ENCODE results near the gene ICE1. TPM values are rescaled to one million over a fixed set of nuclear protein-coding genes. Genes with fewer than 3 reads are reported as not detected.

ICE1 gene
- total and polyA plus RNA-seq, 2 experiments from 2014 or later = 17.7 to 19.6 TPM

DNA sequence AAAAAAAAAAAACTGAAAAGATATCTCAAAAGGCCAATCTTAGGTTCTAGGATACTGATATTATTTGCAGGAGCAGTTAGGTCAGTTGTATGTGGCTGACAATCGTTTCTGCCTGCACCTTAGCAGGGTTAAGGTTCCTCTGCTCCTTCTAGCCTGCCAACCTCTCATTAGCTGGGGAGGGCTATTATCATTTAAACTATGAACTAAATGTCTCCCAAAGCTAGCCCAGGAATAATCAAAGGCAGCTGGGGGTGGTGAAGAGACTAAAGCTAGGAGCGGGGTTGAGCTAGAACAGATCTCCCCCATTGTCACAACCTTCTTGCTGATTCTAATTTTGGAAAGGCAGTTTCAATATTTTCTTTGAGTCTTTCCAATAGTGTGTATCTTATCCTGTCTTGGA is 99.9 kb downstream of the ICE1 start:
- no peak overlapping the region for H3K4me3 ChIP-seq
- H3K27ac ChIP-seq = peak overlapping the region; percentile 12
- TF ChIP-seq, protein P1, sequence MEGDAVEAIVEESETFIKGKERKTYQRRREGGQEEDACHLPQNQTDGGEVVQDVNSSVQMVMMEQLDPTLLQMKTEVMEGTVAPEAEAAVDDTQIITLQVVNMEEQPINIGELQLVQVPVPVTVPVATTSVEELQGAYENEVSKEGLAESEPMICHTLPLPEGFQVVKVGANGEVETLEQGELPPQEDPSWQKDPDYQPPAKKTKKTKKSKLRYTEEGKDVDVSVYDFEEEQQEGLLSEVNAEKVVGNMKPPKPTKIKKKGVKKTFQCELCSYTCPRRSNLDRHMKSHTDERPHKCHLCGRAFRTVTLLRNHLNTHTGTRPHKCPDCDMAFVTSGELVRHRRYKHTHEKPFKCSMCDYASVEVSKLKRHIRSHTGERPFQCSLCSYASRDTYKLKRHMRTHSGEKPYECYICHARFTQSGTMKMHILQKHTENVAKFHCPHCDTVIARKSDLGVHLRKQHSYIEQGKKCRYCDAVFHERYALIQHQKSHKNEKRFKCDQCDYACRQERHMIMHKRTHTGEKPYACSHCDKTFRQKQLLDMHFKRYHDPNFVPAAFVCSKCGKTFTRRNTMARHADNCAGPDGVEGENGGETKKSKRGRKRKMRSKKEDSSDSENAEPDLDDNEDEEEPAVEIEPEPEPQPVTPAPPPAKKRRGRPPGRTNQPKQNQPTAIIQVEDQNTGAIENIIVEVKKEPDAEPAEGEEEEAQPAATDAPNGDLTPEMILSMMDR (IDR thresholded peaks at IDR 0.05; ENCODE audit: low read depth, low read length) = no peak
- H3K36me3 ChIP-seq = no peaks in the 10 kb centered on the region
- H3K9me3 ChIP-seq (ENCODE audit: low read depth) = no peaks in the 10 kb centered on the region
- no peaks in the 10 kb centered on the region for H3K27me3 ChIP-seq
- no peak for DNase-seq (ENCODE audit: low read depth in 1 of 2, low spot score in 1 of 2)
- peaks cover 5% of the 10 kb centered on the region for H3K4me1 ChIP-seq (ENCODE audit: low read depth)

DNA sequence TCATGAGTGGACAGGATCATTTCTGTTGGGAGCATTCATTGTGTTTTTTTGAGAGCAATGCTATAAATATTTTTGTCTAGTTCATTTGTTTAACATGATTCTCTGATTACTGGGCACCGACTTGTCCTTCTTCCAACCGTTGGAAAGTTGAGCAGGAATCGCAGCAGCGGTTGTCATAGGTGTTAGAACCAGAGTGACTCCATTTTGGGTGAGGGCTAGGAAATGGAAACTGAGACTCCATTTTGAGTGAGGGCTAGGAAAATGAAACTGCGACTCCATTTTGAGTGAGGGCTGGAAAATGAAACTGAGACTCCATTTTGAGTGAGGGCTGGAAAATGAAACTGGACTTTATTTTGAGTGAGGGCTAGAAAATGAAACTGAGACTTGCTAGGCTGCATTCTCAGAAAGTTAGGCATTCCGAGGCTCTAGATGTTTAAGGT is 100.6 kb downstream of the ICE1 start:
- H3K4me1 ChIP-seq (ENCODE audit: low read depth) = peaks cover 5% of the 10 kb centered on the region
- H3K36me3 ChIP-seq = no peaks in the 10 kb centered on the region
- H3K27me3 ChIP-seq = no peaks in the 10 kb centered on the region
- TF ChIP-seq, protein P1 (IDR thresholded peaks at IDR 0.05; ENCODE audit: low read depth, low read length) = no peak
- H3K27ac ChIP-seq = no peak overlapping the region
- no peaks in the 10 kb centered on the region for H3K9me3 ChIP-seq (ENCODE audit: low read depth)
- H3K4me3 ChIP-seq = no peak overlapping the region
- DNase-seq (ENCODE audit: low read depth in 1 of 2, low spot score in 1 of 2) = no peak

DNA sequence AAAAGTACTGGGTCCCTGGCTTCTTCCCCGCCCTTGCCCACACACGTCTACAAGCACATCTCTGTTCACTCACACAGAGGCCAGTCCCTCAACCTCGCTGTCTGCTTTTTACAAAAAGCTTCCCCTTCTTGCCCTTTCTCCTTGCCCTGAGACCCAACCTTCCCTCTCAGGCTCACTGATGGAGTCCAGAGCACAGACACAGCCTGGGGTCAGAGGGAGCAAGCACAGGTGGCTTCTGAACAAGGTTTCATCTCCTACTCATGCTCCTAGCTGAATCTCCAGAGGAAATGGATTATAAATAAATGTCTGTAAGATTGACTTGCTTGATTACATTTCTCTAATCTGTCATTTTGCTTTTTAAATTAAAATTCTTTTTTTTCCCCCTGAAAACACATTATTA is 101.8 kb downstream of the ICE1 start:
- Histone ChIP-seq H3K27me3 (no peaks in the 10 kb centered on the region), H3K4me1 (ENCODE audit: low read depth) (peaks cover 5% of the 10 kb centered on the region), H3K27ac (no peak overlapping the region), H3K4me3 (no peak overlapping the region), H3K9me3 (ENCODE audit: low read depth) (no peaks in the 10 kb centered on the region), H3K36me3 (no peaks in the 10 kb centered on the region)
- TF ChIP-seq, protein P1 (IDR thresholded peaks at IDR 0.05; ENCODE audit: low read depth, low read length) = no peak
- DNase-seq (ENCODE audit: low read depth in 1 of 2, low spot score in 1 of 2) = no peak

DNA sequence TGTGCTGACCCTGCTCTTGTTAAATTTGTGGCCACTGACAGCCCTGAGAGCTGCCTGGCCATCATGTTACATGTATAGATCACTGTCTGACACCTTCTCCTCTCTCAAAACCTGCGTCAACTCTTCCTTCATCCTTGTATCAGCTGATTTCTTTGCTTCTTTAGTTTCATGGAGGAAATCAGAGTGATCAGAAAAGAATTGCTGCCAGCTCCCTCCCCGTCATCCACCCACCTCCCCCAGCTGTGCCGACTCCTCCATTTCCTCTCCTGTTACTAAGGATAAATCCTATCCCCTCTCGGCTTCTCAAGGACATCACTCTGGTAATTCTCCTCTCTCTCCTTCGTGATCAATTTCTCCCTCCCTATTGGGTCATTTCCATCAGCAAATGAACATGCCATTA is 108.9 kb downstream of the ICE1 start:
- Histone ChIP-seq H3K36me3 (no peaks in the 10 kb centered on the region), H3K4me1 (ENCODE audit: low read depth) (no peaks in the 10 kb centered on the region), H3K9me3 (ENCODE audit: low read depth) (no peaks in the 10 kb centered on the region), H3K27ac (no peak overlapping the region), H3K4me3 (no peak overlapping the region), H3K27me3 (no peaks in the 10 kb centered on the region)
- TF ChIP-seq, protein P1 (IDR thresholded peaks at IDR 0.05; ENCODE audit: low read depth, low read length) = no peak
- no peak for DNase-seq (ENCODE audit: low read depth in 1 of 2, low spot score in 1 of 2)

DNA sequence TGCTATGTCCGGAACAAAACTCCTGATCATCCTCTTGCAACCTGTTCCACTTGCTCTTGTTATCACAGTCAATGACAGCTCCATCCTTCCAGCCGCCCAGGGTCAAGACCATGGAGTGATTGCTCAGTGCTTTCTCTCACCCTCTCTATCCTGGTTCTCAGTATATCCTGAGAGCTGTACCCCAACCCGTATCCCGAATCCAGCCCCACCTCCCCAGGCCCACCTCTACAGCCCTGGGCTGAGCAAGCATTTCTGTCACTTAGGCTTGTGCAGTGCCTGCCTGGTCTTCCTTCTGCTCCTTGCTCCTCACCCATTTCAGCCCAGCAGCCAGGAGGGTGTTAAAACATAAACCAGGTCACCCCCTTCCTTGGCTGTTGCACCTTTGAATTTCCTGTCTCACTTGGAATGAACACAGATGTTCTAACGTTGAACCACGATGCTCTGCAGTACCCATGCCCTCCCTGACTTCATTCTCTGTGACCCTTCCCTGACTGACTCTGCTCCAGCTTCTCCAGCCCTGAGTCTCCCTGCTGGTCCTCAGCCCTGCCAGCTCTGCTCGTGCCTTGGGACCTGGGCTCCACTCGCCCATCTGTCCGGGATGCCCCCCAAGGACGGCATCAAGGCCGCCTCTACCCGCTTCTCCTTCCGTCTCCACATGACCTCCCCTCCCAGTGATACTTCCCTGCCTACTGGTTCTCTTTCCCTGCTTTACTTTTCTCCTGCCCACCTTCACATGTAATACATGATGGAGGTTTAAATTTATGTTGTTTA is 110.0 kb downstream of the ICE1 start:
- H3K36me3 ChIP-seq = no peaks in the 10 kb centered on the region
- no peaks in the 10 kb centered on the region for H3K27me3 ChIP-seq
- TF ChIP-seq, protein P1 (IDR thresholded peaks at IDR 0.05; ENCODE audit: low read depth, low read length) = no peak
- no peak for DNase-seq (ENCODE audit: low read depth in 1 of 2, low spot score in 1 of 2)
- H3K4me1 ChIP-seq (ENCODE audit: low read depth) = no peaks in the 10 kb centered on the region
- no peak overlapping the region for H3K27ac ChIP-seq
- H3K9me3 ChIP-seq (ENCODE audit: low read depth) = no peaks in the 10 kb centered on the region
- H3K4me3 ChIP-seq = no peak overlapping the region

All from cardiac muscle cell (in vitro differentiated cells and primary cell).